Occipital lobe (tissue), 2 donors: ENCODE measurements around the gene FDXR. TPM values are rescaled to one million over a fixed set of nuclear protein-coding genes. Genes with fewer than 3 reads are reported as not detected.

Experiments
- DNase-seq: peaks from one replicate; lab custom pipeline; 2025; lab: John Stamatoyannopoulos, UW
- total RNA-seq: library from RNA; depleted of rRNA; stranded (reverse); fragments of >200 nt; gene quantifications from one replicate; pipeline ENCODE4 v1.2.3, GENCODE V29; 2014

Gene FDXR
- total RNA-seq, 1 donor from 2014 or later, result 3.1 TPM

DNA sequence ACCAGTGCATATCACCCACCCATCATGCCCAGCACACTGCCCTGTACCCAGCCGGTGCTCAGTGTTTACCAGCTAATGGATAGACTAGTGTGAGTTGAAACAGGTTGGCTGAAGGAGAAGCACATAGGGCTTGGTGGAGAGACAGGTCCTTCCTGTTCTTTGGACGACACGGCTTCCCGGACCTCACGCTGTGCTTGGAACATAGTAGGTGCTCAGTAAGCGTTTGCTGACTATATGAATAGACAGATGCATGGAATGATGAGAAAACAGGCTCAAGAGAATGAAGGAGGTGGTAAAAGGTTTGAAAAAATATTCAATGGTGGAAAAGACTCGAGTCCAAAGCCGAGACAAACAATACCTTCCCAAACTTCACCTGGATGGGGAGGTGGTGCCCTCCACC lies 27.4 kb upstream of the FDXR start:
- no peak for DNase-seq

DNA sequence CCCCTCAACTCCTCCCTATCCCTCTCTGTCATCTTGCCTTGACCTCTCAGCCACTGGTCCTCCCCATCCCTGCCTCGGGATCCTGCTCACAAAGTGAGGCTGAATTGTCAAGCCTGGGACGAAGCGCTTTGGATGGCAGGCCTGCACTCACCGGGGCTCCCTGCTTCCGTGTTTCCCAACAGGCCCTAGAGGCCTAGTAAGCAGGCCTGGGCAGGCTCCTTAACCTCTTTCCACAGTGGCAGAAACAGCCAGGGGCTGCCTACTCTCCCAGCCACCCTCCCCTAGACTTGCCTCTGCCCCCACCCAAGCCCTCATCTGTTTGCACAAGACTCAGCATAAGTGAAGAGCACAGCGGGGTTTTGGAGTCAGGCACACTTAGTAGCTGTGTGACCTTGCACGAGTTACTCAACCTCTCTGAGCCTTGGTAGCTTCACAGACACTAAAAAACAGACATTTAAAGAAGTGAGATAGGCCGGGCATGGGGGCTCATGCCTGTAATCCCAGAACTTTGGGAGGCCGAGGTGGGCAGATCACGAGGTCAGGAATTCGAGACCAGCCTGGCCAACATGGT lies 25.7 kb upstream of the FDXR start:
- no peak for DNase-seq

DNA sequence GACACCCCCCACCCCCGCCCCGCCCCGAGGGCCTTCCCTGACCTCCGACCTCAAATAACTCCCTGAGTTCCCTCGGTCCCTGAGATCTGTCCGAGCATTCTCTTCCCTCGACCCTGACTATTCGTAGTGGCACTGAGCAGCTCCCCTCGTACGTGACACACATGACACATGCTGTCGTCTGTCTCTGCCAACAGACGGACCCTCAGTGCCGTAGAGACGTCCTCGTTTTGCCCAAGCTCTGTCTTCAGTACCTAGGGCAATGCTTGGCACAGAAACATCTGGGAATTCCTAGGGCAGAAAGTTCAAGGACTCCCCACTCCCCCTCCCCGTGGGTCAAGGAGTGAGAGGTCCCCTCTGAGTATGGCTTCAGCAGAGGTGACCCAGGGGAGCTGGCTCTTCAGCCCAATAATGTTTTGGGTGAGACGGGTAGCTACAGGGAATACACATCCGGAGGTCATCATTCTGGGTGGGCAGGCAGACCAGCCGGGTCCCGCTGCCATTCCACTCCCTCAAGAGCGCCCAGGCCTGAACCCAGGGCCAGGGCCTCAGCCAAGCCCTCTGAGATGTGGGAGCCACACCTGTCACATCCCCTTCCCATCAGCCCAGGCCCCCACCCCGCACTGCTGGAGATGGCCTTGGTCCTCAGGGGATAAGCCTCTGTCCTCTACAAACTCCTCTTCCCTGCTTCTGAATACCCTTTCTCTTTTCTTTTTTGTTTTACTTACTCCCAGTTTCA lies 21.3 kb upstream of the FDXR start:
- DNase-seq, result no peak

DNA sequence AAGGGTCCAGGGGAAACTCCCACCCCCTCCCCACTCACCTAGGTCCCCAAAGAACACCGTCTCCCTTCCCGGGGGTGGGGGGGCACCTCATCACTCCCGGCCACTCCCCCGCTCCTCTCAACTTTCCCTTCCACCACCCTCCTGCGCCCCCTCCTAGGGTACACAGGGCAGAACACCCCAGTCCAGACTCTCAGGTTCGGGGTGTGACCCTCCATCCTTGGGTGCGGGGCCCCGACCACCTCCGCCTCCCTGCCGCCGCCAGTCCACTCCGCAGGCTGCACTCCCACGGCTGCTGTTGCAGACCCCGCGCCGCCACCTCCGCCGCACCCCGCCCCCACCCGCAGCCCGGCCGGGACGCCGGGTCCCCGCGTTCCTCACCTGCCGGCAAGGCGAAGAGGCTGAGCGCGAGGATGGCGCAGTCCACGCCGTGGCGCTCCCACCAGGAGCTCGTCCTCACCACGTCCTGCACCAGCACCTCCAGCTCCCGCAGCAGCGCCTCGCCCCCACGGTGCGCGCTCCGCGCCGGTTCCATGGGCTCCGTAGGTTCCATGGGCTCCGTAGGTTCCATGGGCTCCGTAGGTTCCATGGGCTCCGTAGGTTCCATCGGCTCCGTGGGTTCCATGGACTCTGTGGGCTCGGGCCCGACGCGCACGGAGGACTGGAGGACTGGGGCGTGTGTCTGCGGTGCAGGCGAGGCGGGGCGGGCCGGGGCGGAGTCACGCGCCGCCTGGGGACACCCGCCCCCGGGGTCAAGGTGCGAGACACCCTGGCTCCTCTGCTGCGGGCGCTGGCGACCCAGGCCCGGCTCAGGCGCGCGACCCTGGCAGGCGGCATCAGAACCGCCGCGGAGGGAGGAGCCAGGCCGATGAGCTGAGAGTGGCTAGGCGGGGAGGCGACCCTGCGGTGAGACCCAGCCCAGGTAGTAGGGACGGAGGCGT lies 20.4 kb upstream of the FDXR start, which contains the start of gene FADS6:
Gene FADS6, minus strand, starts transcription at position 660 of the 938 bp plus-strand sequence. Its CDS starts 38 bp downstream, at position 622.
- no peak for DNase-seq

DNA sequence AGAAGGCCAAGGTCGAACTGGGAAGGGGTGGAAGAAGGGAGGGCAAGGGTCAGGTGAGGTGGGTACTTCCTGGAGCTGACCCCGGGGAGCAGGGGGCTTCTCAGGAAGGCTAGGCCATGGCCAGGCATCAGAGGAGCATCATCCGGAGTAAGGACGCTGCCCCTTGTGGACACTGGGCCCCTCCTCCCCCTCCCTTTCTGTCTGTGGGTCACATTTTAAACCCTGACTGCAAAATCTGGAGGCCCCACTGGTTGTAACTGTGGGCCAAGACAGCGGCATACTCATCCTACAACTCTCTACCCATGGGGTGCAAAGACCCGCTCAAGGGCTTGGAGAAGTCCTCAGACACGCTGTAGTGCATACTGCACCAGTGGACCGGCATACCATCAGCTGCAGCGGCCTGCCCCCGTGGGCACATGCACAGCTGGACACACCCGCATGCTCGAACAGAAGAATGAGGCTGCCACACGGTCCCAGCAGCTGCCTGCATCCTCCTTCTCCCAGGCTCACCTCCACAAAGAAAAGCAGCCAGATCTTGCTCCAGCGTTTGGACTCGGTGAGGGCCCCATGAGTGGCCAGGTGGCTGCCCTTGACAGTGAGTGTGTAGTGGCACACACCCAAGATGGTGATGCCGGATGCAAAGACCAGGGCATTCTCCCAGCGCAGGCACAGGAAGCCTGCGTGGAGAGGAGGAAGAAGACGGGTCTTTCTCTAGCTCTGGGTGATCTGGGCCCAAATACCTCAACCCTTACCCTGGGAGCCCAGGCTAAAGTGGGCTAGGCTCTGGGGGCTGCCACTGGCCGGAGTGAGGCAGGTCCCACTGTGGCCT lies 19.4 kb upstream of the FDXR start:
- DNase-seq, result no peak

DNA sequence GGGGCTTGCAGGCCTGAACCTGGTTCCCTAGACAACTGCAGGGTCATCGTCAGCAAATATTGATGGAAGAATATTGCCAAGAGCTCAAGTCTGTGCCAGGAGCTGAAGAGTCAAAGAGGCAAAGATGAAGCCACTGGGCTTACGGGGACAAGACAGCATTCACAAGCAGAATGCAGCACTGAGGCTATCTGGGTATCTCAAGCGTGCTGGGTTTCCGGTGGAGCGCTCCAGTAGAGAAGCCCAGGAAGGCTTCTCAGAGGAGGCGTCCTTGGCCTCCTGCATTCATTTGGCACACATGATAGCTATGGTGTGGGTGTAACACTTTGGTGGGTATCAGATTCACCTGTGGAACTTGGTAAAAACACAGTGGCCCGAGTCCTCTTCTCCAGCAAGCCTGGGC lies 17.8 kb upstream of the FDXR start:
- DNase-seq, result no peak

DNA sequence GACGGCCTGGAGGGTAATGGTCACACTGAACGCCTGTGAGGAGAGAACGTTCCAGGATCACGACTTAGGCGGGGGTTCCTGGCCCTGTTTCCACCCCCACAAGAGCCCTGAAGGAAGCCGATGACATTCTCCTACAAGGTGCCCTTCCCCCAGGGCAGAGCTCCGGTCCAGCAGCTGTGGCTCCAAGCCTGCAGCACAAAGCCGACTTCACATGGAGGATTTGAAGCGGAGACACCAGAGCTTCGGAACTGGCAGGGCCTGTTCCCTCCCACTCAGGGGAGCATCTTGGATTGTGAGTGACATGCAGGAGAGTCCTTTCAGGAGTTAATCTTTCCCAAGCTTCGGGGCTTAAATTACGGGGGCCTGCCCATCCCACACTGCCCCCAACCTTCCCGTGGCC lies 15.7 kb upstream of the FDXR start:
- DNase-seq, result no peak

DNA sequence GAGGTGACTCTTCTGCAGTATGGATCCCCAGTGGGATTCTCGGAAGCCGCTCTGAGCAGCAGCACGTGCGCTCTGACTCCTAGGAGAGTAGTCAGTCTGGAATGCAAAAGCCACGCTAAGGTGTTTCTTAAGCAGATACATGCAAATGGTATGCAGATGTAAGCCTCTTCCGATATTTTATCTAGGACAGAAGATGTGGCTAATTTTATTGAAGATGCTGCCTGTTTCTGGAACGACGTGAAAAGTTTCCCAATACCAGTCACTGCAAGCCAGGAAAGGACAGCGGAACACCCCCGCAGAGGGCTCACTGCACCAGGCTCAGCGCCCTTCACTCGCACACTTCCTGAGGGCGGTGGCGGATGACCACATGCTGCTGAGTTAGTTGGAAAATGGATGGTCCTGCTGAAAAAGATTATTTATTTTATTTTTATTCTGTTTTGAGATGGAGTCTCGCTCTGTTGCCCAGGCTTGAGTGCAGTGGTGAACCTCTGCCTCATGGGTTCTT lies 10.5 kb upstream of the FDXR start:
- DNase-seq, result no peak

DNA sequence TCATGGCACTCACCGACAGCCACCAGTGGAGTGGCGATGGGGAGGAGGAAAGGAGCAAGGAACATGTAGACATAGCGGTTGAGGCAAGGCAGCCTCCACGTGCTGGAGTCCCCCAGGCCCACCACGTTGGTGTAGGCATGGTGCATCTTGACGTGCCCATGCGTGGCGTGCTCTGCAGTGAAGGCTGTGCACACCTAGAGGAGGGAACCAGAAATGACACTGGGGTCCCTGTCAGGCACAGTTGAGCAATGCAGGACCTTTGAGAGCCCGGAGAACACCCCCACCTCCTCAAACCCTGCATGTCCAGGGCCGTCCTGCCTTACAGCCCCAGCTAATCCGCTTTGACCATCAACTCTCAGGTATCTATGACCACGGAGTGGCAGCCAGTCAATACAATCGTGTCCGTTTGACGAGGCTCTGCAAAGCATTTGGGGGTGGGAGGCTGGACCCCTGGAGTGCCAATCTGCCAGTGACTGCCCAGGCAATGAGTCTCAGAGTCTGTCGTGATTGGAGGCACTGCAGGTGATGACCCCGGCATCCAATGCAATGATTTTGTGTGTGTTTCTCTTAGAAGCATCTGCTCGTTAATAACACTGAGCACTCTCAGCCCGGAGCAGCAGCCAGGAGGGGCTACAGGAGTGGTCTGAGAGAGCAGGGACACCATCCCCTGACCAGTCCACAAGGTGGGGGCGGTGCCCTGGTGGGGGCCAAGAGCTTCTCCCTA lies 9.9 kb upstream of the FDXR start:
- no peak for DNase-seq

DNA sequence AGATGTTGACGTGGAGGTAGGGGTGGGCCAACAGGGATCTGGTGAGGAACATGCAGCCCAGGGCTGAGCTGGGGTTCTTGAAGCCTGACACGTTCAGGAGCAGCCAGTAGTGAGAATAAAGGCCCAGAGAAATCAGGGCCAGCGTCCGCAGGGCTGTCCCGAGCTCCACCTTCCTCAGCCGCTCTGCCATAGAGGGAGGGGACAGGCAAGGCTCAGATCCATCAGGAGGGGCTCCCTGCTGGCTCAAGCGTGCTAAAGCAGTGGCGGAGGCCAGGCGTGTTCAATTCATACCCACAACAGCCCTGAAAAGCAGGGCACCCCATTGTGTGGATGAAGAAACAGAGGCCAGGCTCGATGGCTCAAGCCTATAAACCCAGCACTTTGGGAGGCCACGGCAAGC lies 8.3 kb upstream of the FDXR start:
- no peak for DNase-seq

DNA sequence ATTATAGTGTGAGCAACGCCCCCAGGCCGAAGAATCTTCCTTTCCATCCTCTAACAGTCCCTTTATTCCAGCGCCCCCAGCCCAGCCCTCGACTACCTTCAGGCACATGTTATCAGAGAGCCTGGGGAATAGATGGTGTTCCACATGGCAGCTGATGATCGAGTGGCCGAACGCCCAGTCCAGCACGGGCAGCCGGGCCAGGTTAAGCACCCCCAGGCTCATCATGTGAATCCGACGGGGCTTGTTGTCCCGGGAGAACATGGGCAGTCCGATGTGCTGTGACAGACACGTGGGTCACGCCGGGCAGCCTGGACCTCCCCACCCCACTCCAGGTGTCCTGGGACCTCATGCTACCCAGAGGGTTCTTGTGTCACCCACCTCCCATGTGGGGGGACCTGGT lies 6.5 kb upstream of the FDXR start:
- DNase-seq, result no peak

DNA sequence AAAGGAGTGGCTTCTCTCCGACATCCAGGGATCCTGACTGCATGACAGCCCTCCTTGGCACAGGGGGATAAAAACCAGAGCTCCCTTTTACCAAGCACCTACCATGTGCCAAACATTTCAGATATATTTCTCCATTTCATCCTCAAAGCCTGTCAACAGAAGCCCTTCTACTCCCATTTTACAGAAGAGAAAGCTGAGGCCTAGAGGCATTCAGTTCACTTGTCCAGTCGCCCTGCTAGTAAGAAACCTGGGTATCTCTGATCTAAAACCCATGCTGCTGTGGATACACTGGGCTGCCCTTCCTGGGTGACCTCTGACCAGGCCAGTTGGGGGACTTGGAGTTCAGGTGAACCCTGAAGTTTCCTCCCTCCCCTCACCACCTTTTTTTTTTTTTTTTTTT lies 5.9 kb upstream of the FDXR start:
- DNase-seq, result no peak

DNA sequence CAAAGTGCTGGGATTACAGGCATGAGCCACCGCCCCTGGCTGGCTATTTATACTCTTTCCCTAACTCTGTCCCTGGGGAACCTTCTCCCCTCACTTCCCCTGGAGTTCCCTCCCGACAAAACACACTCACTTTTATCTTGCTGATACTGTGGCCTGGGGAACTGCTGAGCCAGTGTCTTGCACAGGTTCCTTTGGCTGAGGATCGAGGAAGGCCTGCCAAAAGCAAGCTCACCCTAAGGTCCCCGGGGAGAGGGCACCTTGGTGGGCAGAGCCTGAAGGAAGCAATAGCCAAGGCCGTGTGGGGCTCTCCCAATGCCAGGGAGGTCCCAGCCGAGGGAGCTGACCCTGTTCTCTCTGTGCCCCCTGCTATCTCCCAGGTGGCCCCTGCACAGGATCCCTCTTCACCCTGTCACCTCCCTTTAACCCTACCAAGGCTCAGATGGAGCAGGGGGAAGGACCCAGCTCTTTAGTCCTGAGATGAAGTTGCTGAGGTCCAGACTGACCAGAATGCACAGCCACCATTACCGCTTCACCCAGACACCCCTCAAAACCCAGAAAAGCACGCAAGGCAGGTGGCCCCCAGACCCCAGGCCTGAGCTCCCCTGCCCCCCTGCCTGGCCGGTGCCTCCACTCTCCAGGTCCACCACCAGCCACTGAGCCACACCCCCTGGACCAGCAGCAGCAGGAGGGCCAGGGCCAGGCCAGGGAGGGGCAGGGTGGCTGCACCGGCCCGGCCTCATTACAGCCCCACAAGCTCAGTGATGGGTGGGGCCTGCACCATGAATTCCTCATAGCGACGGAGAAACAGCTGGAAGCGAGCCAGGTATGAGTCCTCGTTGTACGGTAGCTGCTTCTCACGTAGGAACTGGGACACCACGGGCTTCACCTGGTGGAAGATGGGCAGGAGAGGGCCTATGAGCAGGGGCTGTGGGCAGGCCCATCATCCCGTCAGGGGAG lies 5.1 kb upstream of the FDXR start:
- DNase-seq, result no peak

DNA sequence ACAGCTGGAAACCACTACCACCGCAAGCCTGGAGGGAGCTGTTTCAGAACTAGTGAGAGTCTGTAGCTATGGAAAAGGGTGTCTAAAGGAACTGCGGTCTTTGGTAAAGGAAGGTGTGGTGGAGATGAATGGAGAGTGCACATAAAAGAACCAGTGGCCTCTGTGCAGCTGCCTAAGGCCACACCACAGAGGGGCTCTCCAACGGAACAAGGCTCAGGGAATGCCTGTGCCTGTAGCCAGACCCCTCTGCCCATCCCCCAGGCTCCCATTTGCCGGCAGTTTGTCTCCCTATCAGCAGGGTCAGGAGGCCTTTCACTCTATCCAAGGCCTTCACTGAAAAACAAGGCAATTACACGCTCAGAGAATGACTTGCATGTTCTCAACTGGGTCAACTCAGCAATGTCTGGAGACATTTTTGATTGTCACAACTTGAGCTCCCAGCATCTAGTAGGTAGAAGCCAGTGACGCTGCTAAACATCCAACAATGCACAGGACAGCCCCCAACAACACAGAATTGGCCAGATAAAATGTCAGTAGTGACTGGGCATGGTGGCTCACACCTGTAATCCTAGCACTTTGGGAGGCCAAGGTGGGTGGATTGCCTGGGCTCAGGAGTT lies 3.3 kb upstream of the FDXR start:
- DNase-seq, result no peak

DNA sequence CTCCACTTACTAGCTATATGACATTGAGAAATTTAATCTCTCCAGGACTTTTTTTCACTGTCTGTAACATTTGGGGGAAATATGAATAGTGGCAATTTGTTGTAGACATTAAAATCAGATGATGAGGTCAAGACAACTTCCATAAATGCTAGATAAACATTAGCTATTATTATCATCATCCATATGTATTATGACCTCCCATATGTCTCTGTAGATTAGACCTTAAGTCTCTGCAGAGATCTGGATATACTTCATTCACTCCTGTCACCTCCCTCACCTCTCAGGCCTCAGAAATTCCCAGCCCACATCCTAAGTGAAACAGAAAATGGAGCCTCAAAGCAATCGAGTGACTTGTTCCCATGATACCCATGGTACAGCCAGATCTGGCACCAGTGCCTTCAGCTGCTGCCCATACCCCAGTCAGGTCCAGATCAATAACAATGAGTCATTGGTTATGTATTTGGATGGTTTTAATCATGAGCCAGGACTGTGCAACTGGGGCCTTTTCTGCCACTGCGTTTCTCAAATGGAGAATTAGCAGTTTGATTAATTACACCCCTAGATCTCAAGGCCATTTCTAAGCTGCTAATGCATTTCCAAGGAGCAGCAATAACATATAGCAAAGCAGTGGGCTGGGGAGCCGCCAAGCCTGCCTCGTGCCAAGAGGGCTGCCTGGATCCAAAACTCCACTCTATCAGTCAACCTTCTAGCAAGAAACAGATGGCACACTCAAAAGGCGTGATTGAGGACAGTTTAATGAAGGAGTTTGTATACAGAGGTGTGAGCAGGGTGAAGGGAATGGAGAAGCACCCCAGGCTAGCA lies 2.6 kb upstream of the FDXR start:
- no peak for DNase-seq

DNA sequence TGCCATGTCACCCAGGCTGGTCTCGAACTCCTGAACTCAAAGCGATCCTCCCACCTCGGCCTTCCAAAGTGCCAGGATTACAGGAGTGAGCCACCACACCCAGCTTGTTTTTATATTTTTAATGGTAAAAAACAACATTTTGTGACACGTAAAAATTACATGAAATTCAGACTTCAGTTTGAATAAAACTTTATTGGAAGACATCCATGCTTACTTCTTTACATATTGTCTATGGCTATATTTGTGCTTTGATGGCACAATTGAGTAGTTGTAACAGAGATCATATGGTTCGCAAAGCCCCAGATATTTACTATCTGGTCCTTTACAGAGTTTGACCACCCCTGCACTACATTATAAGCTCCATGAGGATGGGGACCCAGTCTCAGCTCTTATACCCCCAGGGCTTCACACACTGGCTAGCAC lies 1.8 kb upstream of the FDXR start:
- DNase-seq, result no peak

DNA sequence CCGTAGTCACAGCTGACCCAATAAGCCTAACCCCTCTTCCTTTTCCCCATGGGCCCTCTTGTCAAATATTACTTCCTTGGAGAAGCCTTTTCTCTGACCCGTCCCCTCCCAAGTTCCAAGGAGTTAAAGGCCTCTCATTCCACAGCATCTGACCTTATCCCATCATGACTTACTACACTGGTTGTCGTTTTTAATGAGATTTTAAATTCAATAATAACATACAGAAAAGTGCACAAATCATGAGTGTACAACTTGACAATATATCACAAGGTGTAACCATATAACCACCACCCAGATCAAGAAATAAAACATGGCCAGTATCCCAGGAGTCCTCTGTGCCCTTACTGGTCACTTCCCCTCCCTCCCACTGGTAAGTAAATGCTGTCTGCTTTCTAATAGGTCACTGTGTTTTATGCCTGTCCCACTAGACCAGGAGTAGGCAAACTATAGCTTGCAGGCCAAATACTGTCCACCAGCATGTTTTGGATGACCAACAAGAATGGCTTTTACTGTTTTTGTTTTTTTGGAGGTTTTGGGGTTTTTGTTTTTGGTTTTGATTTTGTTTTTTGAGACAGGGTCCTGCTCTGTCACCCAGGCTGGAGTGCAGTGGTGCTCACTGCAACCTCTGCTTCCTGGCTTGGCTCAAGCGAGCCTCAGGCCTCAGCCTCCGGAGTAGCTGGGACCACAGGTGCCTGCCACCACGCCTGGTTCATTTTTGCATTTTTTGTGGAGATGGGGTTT lies 1.2 kb upstream of the FDXR start:
- DNase-seq, result no peak
